Measurements from ENCODE around the gene C18orf63.
A peak's percentile ranks its signal among the peaks of the same experiment; 100 is the strongest.
"Not testable (repeated sequence)": the region's sequence is repeated elsewhere in the genome, so short reads cannot be mapped to it uniquely, and the experiment has no call there.

The C18orf63 gene

GRCh38 chr18:74326791-74327190, 11.2 kb downstream of the C18orf63 start:
- not testable (repeated sequence) for DNase-seq

- no peak for DNase-seq
Observed at GRCh38 chr18:74328206-74328605, 12.6 kb downstream of the C18orf63 start.

- DNase-seq, result no peak
Observed at GRCh38 chr18:74329688-74330205, 14.1 kb downstream of the C18orf63 start.

DNA sequence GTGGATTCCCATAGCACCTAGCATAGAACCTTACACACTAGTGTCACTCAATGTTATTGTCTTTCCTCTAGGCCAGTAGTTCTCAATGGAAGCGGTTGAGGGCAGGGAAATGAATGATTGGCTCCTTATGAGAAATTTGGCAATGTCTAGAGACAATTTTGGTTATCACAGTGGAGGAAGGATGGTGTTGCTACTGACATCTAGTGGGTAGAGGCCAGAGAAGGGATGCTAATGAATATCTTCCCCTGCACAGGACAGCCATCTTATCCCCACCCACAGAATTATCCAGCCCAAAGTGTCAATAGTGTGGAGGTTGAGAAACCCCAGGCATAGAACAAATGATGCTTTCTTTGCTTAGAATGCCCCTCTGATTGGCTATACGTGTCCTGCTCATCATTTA, 15.8 kb downstream of the C18orf63 start:
- DNase-seq, result no peak

DNA sequence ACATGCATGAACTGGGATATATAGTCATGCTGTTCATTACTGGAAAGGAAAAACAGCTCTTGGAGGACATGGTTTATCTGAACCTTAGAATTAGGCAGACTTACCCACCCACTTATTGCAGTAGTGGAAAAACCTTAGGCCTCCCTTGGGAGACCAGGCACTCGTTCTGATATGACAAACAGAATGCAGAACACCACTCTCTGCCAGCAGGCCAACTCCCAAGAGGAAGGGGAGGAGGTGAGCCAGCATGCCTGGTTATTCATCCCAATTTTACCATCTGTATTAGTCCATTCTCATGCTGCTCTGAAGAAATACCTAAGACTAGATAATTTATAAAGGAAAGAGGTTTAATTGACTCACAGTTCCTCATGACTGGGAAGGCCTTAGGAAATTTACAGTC, 17.5 kb downstream of the C18orf63 start:
- DNase-seq, result no peak

DNA sequence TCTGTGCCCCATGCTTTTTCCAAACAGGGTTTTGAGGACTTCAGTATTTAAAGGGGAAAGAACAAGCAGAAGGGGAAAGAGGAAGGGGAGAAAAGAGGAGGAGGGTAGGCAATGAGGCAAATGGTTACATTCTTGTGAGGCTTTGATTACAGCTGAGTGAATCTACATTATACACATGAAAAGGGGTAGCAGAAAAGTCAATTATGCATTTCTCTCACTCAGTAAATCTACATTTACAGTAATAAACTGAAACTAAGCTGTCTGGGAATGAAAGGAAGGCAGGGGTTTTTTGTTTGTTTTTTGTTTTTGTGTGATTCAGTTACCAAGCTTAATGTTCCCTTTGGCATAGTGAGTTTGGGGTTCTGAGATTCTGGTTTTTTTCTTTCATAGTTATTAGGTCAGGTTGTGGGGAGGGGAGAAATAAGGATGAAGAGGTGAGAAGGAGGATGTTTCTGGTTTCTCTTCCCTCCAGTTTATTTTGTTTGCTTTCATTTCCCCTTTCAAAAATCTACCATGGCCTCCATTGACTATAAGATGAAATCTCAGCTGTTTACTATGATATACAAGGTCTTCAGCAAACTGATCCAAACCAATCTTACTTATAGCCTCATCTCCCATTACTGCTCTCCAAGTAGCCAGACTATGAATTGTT, 18.7 kb downstream of the C18orf63 start:
- DNase-seq, result no peak

DNA sequence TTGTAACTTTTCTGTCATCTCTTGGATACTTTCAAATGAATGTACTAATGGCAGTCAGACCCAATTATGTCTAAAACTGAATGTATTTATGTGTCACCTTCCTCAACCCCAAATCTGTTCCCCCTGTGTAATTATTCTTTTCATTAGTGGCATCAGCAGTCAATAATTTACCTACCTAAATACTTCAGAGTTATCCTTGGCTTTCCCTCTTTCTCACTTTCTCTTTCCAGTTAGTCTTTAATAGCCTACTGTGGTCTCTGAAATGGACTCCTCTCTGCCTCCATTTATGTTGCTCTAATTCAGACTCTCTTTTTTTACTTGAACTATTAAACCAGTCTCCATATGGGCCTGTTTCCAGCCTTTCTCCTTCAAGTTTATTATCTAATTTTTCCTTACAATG, 21.0 kb downstream of the C18orf63 start:
- no peak for DNase-seq

GRCh38 chr18:74337155-74337911, 21.7 kb downstream of the C18orf63 start:
- DNase-seq, result no peak

DNA sequence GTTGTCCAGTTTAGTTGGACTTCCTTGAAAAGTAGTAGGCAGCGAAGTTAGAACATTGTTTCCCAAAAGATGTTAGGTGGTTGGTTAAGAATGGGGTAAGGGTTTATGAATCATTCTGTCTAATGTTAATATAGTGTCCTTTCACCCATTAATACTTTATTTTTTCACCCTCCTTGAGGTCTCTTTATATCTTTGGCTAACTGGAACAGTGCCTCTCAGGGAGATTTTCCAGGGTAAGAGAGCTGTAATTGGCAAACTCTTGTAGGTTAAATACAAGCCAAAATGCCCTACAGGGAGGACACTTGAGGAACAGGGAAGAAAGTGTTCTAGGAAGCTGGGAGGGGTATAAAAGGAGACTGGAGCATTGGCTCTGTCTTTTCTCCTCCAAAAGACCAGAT, 22.3 kb downstream of the C18orf63 start:
- DNase-seq, result no peak

GRCh38 chr18:74342416-74343043, 26.9 kb downstream of the C18orf63 start:
- peak in 5 of 58 donors; percentile 3 to 43 (median 29) for DNase-seq

DNA sequence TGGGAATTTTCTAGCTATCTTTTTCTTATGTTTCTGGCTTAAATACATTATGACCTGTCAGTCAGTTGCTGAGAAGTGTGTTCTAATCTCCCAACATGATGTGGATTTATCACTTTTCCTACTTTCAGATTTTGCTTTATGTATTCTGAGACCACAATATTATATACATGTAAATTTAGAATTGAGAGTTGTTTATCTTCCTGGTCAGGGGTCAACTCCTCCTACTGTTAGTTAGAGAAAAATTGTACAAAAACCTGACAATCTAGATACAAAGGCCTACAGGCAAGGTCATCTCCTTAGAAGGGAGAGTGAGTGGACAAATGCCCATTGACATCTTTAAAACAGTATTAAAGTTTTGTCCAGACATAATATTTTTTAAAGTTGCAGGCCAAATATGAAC, 30.6 kb downstream of the C18orf63 start:
- no peak for DNase-seq

GRCh38 chr18:74348581-74348980, 32.9 kb downstream of the C18orf63 start:
- DNase-seq, result no peak

DNA sequence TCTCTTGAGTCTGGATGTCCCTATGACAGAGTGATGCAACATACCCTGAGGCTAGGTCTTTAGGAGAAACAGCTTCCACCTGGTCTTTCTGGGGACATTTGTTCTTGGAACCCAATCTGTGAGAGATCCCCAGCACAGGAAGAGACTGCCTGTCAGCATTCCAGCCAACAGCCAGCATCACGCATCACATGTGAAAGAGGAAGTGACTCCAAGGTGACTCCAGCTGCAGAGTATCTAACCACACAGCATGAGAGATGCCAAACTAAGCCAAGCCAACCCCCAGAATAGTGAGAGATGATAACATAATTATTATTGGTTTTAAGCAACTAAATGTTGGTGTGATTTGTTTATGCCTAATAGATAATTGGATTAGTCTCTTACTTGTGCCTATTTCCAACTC, 35.7 kb downstream of the C18orf63 start:
- DNase-seq, result no peak

DNA sequence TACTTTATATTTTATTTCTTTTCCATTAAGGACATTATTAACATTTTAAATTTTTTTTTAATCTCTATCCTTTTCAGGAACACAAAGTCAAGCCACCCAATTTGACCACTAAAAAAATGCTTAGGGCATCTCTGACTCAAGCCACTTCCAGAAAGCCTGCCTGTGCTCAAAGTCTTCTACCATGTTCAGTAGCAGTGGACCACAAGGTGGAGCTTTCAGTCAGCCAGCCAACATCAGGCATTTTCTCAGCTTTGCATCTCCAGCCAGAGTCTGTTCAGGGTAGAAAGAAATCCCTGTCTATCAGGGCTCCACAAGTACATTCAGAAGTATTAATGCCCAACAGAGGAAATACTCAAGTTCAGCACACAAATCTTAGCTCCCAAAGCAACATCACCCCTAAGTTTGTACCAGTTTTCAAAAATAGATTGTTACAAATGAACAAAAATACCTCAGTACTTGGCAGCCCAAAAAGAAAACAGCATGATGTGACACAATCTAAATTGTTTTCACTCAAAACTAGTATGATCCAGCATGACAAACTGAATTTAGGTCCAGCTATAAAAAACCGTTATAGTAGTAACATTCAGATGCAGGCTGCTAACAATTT, 37.6 kb downstream of the C18orf63 start:
- peak in 56 of 58 donors; percentile 7 to 88 (median 58) for DNase-seq

GRCh38 chr18:74356959-74357358, 41.3 kb downstream of the C18orf63 start:
- no peak for DNase-seq

- DNase-seq, result no peak
Observed at GRCh38 chr18:74360852-74361655, 45.4 kb downstream of the C18orf63 start.

- DNase-seq, result no peak
Observed at GRCh38 chr18:74367905-74368304, 52.3 kb downstream of the C18orf63 start.

GRCh38 chr18:74368901-74369705, 53.5 kb downstream of the C18orf63 start:
- DNase-seq, result no peak

- no peak for DNase-seq
Observed at GRCh38 chr18:74370115-74370514, 54.5 kb downstream of the C18orf63 start.

DNA sequence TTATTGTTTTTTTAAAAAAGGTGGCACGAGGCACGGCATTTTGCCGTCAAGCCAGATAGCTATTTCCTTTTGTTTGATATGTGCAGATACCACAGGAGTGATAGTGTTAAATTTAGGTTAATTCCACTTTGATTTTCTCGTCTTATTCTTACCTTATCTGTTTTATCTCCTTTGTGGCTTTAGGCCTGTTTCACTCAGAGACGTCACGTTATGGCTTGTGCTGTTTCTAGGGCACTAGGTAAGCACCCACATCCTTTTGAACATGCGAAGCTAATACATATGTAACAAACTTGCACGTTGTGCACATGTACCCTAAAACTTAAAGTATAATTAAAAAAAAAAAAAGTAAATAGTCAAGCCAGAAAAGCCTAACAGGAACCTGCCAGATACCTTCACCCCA, 57.8 kb downstream of the C18orf63 start:
- no peak for DNase-seq

All from anterior cingulate cortex (tissue), 58 donors.